OCI-M1 (cell line): ENCODE measurements around the gene HSPA12A.

Experiments
- DNase-seq: peaks from one replicate; lab custom pipeline; 2025; lab: John Stamatoyannopoulos, UW

Gene HSPA12A

DNA sequence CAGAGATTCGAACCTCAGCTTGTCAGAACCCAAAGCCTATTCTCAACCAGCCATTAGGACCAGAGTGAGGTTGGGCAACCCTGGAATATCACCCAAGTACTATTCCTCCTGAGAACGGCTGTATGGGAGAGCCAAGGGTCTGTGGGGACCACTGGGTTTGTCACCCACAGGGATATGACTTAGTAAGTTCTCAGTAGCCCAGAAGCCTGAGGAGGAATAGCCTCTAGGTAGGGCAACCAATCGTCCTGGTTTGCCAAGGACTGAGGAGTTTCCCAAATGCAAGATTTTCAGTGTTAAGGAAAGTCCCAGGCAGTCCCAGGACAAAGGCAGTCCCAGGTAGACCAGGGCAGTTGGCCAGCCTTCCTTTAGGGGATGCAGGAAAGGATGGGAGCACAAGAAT, 74.9 kb downstream of the HSPA12A start:
- DNase-seq: no peak

DNA sequence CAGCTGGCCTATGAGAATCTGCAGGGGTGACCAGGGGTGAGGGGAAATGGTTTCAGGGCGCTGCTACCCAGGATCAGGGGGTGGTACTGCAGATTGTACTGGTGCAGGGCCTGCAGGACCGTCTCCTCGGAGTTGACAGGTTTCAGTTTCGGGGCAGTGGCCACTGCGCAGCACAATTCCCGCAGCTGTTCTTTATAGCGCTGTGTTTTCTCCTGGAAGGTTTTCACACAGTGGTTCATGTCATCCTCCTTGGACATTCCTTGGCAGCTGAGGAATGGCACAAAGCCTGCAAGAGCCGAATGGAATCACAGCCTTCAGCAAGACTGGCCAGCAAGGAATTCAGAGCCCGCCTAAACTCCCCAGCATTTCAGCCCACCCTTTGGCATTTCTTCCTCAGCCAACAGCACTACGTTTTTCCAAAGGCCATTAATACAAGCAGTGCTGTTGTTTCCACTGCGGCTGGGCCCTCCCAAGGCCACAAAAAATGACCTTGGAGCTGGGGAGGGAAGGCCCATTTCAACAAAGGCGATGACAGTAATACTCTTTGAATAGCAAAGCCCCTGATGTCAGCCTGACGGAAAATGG, 76.7 kb downstream of the HSPA12A start:
- DNase-seq: no peak

GRCh38 chr10:116664631-116665030, 77.7 kb downstream of the HSPA12A start:
- DNase-seq: no peak

GRCh38 chr10:116663342-116663741, 79.0 kb downstream of the HSPA12A start:
- no peak for DNase-seq

GRCh38 chr10:116660860-116661259, 81.5 kb downstream of the HSPA12A start:
- no peak for DNase-seq

- DNase-seq: no peak
Observed at GRCh38 chr10:116659049-116659670, 83.2 kb downstream of the HSPA12A start.

- no peak for DNase-seq
Observed at GRCh38 chr10:116657863-116658551, 84.4 kb downstream of the HSPA12A start.

DNA sequence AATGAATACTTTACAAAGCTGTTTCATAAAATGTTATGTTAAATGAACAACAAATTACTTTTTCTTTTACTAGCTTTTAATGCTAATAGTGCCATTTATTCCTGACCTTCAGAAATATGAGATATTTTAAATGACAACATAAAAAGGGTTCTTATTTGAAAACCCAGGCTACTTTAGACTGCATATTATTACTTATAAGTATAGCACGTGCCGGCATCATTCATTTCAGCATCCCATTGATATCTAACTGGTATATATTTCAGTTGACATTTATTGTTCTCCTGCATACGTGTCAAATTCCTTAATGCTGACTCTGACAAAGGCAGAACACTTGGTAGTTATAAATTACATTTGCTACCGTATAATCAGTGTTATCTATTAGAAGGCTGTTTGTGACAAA, 86.3 kb downstream of the HSPA12A start:
- DNase-seq: no peak

GRCh38 chr10:116655568-116655967, 86.8 kb downstream of the HSPA12A start:
- no peak for DNase-seq

DNA sequence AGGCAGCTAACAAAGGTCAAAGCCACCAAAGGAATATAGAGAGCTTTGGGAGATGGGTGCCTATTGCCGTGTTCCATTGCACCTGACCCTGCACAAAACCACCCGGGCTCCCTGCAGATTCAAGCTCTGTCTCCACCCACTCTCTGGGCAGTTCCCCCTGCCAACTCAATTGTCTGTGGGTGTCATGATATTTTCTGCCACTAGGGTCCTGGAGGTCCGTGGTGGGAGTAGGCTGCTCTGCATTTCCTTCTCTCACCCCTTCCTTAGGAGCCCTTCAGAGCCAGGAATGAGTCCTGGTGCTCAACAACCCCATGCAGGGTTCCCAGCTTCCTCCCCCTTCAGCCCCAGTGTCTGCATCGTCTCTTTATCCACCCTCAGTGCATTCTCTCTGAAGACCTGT, 87.5 kb downstream of the HSPA12A start:
- peak; percentile 14 for DNase-seq

DNA sequence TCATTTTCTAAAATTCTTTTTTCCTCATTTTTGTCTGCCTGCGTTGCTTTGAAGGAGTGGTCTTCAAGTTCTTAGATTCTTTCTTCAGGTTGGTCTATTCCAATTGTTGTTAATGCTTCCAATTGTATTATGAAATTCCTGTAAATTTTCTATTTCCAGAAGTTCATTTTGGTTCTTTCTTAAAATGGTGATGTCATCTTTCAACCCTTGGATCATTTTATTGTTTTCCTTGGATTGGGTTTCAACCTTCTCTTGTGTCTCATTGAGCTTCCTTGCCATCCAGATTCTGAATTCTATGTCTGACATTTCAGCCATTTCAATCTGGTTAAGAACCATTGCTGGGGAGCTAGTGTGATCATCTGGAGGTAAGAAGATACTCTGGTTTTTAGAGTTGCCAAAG, 88.5 kb downstream of the HSPA12A start:
- no peak for DNase-seq

DNA sequence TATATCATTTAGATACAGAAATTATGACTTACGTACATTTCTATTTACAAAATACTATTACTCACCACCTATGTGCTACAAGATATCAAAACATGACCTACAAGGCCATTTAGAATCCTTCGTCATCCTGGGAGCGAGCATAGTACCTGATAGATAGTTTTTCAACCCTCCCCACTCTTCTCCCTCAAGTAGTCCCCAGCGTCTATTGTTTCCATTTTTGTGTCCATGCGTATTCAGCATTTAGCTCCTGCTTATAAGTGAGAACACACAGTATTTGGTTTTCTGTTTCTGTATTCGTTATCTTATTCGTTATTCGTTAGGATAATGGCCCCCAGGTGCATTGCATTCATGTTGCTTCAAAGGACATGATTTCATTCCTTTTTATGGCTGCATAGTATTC, 93.5 kb downstream of the HSPA12A start:
- no peak for DNase-seq

GRCh38 chr10:116646502-116646901, 95.9 kb downstream of the HSPA12A start:
- no peak for DNase-seq

DNA sequence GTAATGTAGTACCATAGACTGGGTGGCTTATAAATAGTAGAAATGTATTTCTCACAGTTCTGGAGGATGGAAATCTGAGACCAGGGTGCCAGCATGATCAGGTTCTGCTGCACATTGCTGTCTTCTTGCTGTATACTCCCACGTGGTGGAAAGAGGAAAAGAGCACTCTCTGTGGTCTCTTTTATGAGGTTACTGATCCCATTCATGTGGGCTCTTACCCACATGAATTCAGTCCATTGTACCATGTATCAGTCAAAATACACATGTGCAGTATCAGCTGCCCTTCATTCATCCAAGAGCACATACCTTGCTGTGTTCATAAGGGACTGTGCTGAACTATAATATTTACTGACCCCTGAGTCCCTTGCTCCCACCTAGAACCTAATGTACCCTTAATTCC, 104.5 kb downstream of the HSPA12A start:
- no peak for DNase-seq

DNA sequence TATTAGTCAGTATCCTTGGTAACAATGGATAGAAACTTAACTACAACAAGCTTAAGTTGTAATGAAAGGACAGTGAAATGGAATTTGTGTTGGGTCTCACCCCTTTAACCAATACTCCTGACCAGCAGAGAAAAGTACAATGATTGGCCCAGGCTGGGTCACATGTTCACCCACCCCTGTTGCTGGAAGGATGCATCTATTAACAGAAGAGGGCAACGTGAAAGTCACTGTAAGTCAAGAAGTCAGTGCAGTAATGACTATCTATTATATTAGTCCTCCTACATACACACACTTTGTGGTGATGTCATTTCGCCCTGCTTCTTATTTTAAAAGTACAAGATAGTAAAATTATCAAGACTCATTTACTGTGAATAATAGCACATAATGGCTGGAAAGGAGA, 105.4 kb downstream of the HSPA12A start:
- DNase-seq: no peak

- no peak for DNase-seq
Observed at GRCh38 chr10:116636385-116636784, 106.0 kb downstream of the HSPA12A start.

DNA sequence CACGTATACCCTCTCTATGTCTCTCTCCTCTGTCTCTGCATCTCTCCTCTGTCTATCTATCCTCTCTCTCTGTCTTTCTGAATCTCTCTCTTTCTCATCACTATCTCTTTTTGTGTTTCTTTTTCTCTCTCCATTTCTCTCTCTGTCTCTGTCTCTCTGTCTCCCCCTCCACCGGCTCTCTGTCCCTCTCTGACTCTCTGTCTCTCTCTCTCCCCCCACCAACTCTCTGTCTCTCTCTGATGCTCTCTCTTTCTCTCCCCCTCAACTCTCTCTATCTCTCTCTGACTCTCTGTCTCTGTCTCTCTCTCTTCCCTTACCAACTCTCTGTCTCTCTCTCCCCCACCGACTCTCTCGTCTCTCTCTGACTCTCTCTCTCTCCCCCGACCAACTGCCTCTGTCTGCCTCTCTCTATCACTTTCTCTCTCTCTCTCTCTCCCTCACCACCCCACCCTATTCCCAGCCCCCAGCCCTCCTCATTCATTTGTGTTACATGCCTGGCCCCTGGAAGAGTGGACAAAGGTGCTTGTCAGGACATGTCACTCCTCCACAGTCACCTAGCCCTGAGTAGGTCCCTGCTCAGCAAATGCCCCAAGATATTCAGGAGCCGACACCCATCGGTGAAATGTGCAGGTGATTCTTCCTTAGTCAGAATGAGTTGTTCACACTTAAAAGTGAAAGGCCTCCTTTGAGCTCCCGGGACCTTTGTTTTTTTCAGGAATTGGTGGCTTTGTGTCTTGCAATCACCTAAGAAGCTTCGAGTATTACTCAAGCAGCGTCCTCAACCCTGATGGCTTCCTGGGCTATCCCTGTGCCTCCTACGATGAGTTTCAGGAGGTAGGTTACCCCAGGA, 108.0 kb downstream of the HSPA12A start:
- no peak for DNase-seq

GRCh38 chr10:116633216-116633600, 109.2 kb downstream of the HSPA12A start:
- no peak for DNase-seq

DNA sequence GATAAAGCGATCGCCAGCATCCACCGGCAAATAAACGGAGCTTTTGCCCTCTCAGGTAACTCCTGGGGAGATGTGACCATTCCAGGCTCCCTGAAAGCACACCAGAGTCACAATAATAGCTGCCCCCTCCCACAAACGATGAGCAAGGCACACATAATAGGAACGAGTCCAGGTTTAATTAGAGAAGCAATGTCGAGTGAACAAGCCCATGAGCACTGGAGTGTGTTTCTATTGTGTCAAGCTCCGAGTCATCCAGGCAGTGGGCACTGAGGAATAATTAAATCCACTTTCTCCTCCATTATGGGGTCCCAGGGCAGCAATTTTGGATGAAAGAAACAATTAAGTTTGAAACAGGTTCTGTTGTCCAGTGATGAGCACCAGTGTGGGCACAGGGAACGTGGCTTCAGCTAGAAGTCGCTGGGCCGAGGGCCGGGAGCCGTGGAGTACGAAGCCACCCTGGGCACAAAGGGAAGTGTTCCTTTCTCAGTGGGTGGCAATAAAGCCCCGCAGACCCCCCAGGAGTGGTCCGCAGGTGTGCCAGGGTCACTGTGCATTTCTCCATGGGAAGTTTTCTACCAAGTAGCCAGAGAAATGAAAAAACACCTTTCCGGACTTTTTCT, 109.7 kb downstream of the HSPA12A start:
- DNase-seq: no peak

- no peak for DNase-seq
Observed at GRCh38 chr10:116631871-116632295, 110.5 kb downstream of the HSPA12A start.

DNA sequence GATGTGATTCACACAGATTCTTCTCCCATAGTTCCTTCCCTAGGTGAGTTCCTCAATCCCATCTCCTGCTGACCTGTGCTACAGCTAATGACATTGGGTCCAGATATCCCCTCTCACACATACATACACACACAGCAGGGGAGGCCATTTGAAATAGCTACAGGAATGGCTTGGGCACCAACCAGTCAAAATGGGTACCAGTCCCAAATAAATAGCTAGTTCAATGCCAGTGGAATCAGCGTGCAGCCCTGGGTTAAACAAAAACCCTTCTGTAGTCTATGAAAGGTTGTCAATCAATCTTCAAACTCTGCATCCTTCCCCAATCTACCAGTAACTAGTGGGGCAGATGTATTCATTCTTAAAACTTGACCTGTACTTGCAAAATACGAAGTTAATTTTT, 112.3 kb downstream of the HSPA12A start:
- DNase-seq: no peak

DNA sequence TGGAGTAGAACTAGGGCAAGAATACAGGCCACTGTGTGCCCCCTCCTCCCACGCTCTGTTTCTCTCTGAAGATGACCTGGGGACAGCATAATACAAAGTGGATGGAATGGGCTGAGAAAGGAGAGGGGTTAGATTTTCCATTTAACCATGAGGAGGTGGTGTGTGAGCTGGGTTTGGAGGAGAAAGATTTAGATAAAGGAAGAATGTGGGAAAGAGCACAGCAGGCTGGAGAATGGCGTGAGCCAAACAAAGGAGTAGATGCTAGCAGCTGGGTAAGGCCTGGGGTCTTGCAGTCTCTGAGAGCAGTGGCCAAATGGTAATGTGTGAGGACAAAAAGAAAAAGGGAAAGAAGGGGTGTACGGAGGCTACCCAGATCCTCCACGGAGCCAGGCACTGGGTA, 113.0 kb downstream of the HSPA12A start:
- no peak for DNase-seq
